ENCODE results near the gene THEMIS2. TPM values are rescaled to one million over a fixed set of nuclear protein-coding genes. Genes with fewer than 3 reads are reported as not detected.
A peak's percentile ranks its signal among the peaks of the same experiment; 100 is the strongest.

The THEMIS2 gene
- polyA plus RNA-seq, 3 donors = 306 to 618 (median 344) TPM

GRCh38 chr1:27906759-27907158, 34.4 kb downstream of the THEMIS2 start:
- Histone ChIP-seq H2AFZ (ENCODE audit: insufficient read depth, low read depth, low read length, poor library complexity, severe bottlenecking) (no peak overlapping the region), H3K79me2 (ENCODE audit: insufficient read depth, low read length) (peaks cover 92% of the 10 kb centered on the region), H3K27ac (ENCODE audit: low read depth in 1 of 2, low read length in 2 of 2) (peak overlapping the region in 1 of 2 donors; percentile 70), H3K9me3 (replicated peaks in 1 of 2; ENCODE audit: control insufficient read depth in 1 of 2, insufficient read depth in 1 of 2, low read length in 2 of 2) (no peaks in the 10 kb centered on the region), H3K9ac (ENCODE audit: insufficient read depth, low read length, poor library complexity, severe bottlenecking) (no peak overlapping the region), H3K4me2 (replicated peaks; ENCODE audit: extremely low read depth, low read length, poor library complexity, severe bottlenecking) (no peak overlapping the region), H3K4me3 (replicated peaks in 1 of 3; ENCODE audit: low read depth in 2 of 3, low read length in 3 of 3) (no peak overlapping the region), H4K20me1 (ENCODE audit: insufficient read depth, low read length) (no peaks in the 10 kb centered on the region), H3K4me1 (ENCODE audit: control insufficient read depth in 1 of 2, insufficient read depth in 2 of 2, low read length in 2 of 2) (peaks cover 24 to 29% of the 10 kb centered on the region in 2 donors), H3K27me3 (ENCODE audit: control insufficient read depth in 2 of 2, insufficient read depth in 2 of 2, low read length in 2 of 2) (no peaks in the 10 kb centered on the region), H3K36me3 (replicated peaks in 1 of 2; ENCODE audit: control insufficient read depth in 1 of 2, insufficient read depth in 2 of 2, low read length in 2 of 2) (peaks cover 58 to 86% of the 10 kb centered on the region in 2 donors)
- Mint-ChIP-seq H3K9me3 (no peaks in the 10 kb centered on the region), H3K36me3 (peaks cover 48 to 75% of the 10 kb centered on the region in 2 donors), H3K4me1 (peaks cover 38% of the 10 kb centered on the region), H3K27me3 (ENCODE audit: low read depth in 3 of 3) (no peaks in the 10 kb centered on the region), H3K27ac (peak overlapping the region in 4 of 7 donors; percentile 37 to 86 (median 58)), H3K4me3 (no peak overlapping the region)
- intact Hi-C loops (cut with micrococcal nuclease) = loop anchor here in 1 of 2 donors (5.0 kb wide), 1 partner anchor 36 kb away; no protein-coding TSS in a partner anchor
- no peak for DNase-seq
- no peak for TF ChIP-seq CTCF (IDR thresholded peaks at IDR 0.05)
- WGBS (ENCODE audit: insufficient coverage) = no CpG with 5 or more reads among the region's 2 CpGs

DNA sequence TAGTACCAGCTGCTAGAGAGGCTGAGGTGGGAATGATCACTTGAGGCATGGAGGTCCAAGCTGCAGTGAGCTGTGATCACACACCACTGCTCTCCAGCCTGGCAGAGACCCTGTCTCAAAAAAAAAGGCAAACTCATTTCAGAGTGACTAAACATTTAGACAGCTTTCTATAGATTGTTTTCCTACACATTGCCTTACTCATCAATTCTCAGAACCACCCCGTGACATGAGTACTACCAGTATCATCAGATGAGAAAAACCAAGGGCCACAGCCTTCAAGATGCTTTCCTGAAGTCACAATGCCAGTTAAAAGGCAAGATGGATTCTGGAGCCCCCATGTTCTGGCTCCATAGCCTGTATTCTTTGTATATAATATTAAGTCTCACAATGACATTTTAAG, 40.1 kb downstream of the THEMIS2 start:
- Mint-ChIP-seq H3K9me3 (peaks cover 4 to 13% (median 9%) of the 10 kb centered on the region in 7 donors), H3K27me3 (ENCODE audit: low read depth in 3 of 3) (no peaks in the 10 kb centered on the region), H3K4me3 (no peak overlapping the region), H3K36me3 (peaks cover 30 to 49% of the 10 kb centered on the region in 2 donors), H3K4me1 (peaks cover 17% of the 10 kb centered on the region), H3K27ac (peak overlapping the region in 5 of 7 donors; percentile 32 to 69 (median 59))
- Histone ChIP-seq H3K36me3 (replicated peaks in 1 of 2; ENCODE audit: control insufficient read depth in 1 of 2, insufficient read depth in 2 of 2, low read length in 2 of 2) (peaks cover 39 to 54% of the 10 kb centered on the region in 2 donors), H3K27me3 (ENCODE audit: control insufficient read depth in 2 of 2, insufficient read depth in 2 of 2, low read length in 2 of 2) (no peaks in the 10 kb centered on the region), H3K27ac (ENCODE audit: low read depth in 1 of 2, low read length in 2 of 2) (peak overlapping the region in 1 of 2 donors; percentile 56), H2AFZ (ENCODE audit: insufficient read depth, low read depth, low read length, poor library complexity, severe bottlenecking) (no peak overlapping the region), H3K4me3 (replicated peaks in 1 of 3; ENCODE audit: low read depth in 2 of 3, low read length in 3 of 3) (no peak overlapping the region), H3K4me2 (replicated peaks; ENCODE audit: extremely low read depth, low read length, poor library complexity, severe bottlenecking) (no peak overlapping the region), H3K9ac (ENCODE audit: insufficient read depth, low read length, poor library complexity, severe bottlenecking) (no peak overlapping the region), H3K9me3 (replicated peaks in 1 of 2; ENCODE audit: control insufficient read depth in 1 of 2, insufficient read depth in 1 of 2, low read length in 2 of 2) (peaks cover 0 to 8% of the 10 kb centered on the region in 2 donors), H3K4me1 (ENCODE audit: control insufficient read depth in 1 of 2, insufficient read depth in 2 of 2, low read length in 2 of 2) (peaks cover 16 to 21% of the 10 kb centered on the region in 2 donors), H4K20me1 (ENCODE audit: insufficient read depth, low read length) (no peaks in the 10 kb centered on the region), H3K79me2 (ENCODE audit: insufficient read depth, low read length) (peaks cover 69% of the 10 kb centered on the region)
- TF ChIP-seq CTCF (IDR thresholded peaks at IDR 0.05) = no peak
- no peak for DNase-seq
- intact Hi-C loops (cut with micrococcal nuclease) = no loop called here
- WGBS (ENCODE audit: insufficient coverage) = no CpG with 5 or more reads among the region's 1 CpG

All from CD14-positive monocyte (primary cell).